H4 (cell line): ENCODE results near the gene KNCN. TPM values are rescaled to one million over a fixed set of nuclear protein-coding genes. Genes with fewer than 3 reads are reported as not detected.
A peak's percentile ranks its signal among the peaks of the same experiment; 100 is the strongest.

Experiments
- DNase-seq: peaks from one replicate; pipeline ENCODE4 v3.0.0-alpha.2; 2015; ENCODE audit warnings: low spot score
- total RNA-seq: library from RNA; depleted of rRNA; stranded (reverse); fragments of >200 nt; shearing (Covaris generic); gene quantifications from 2 replicates; pipeline ENCODE4 v1.2.3, GENCODE V29; 2014

Gene KNCN
- total RNA-seq, 1 experiment from 2014 or later: not detected

- no peak for DNase-seq
These were observed 17.7 kb upstream of the KNCN start for GRCh38 chr1:46569116-46569515.

- DNase-seq: no peak
These were observed 17.0 kb upstream of the KNCN start for GRCh38 chr1:46568461-46568891.

- DNase-seq: no peak
These were observed 11.9 kb upstream of the KNCN start for GRCh38 chr1:46563341-46563740.

- DNase-seq: no peak
These were observed 11.1 kb upstream of the KNCN start for GRCh38 chr1:46562498-46562897.

GRCh38 chr1:46558966-46559365, 7.5 kb upstream of the KNCN start:
- DNase-seq: no peak

- no peak for DNase-seq
These were observed 6.9 kb upstream of the KNCN start for GRCh38 chr1:46558141-46558963.

- DNase-seq: no peak
These were observed 6.0 kb upstream of the KNCN start for GRCh38 chr1:46557403-46557802.

GRCh38 chr1:46556822-46557221, 5.4 kb upstream of the KNCN start:
- peak; percentile 49 for DNase-seq

- no peak for DNase-seq
These were observed 4.6 kb upstream of the KNCN start for GRCh38 chr1:46555826-46556619.

- no peak for DNase-seq
These were observed 3.3 kb upstream of the KNCN start for GRCh38 chr1:46554597-46555381.

- DNase-seq: no peak
These were observed 2.8 kb upstream of the KNCN start for GRCh38 chr1:46554236-46554596.

GRCh38 chr1:46553506-46553905, 2.1 kb upstream of the KNCN start:
- no peak for DNase-seq

GRCh38 chr1:46552357-46553237, 1.1 kb upstream of the KNCN start:
- no peak for DNase-seq

GRCh38 chr1:46550751-46551231, 656 bp downstream of the KNCN start:
- DNase-seq: no peak

GRCh38 chr1:46549697-46550681, 1.5 kb downstream of the KNCN start:
- DNase-seq: no peak

- peak; percentile 71 for DNase-seq
These were observed 3.7 kb downstream of the KNCN start for GRCh38 chr1:46547481-46548383.

- DNase-seq: no peak
These were observed 5.2 kb downstream of the KNCN start for GRCh38 chr1:46546210-46546609.

GRCh38 chr1:46545784-46546183, 5.7 kb downstream of the KNCN start:
- no peak for DNase-seq
